ENCODE measurements around the gene BRAF. TPM values are rescaled to one million over a fixed set of nuclear protein-coding genes. Genes with fewer than 3 reads are reported as not detected.
"Not testable (repeated sequence)": the region's sequence is repeated elsewhere in the genome, so short reads cannot be mapped to it uniquely, and the experiment has no call there.

BRAF gene
- total RNA-seq, 4 donors from 2014 or later = 43.5 to 56.5 (median 49.5) TPM

DNA sequence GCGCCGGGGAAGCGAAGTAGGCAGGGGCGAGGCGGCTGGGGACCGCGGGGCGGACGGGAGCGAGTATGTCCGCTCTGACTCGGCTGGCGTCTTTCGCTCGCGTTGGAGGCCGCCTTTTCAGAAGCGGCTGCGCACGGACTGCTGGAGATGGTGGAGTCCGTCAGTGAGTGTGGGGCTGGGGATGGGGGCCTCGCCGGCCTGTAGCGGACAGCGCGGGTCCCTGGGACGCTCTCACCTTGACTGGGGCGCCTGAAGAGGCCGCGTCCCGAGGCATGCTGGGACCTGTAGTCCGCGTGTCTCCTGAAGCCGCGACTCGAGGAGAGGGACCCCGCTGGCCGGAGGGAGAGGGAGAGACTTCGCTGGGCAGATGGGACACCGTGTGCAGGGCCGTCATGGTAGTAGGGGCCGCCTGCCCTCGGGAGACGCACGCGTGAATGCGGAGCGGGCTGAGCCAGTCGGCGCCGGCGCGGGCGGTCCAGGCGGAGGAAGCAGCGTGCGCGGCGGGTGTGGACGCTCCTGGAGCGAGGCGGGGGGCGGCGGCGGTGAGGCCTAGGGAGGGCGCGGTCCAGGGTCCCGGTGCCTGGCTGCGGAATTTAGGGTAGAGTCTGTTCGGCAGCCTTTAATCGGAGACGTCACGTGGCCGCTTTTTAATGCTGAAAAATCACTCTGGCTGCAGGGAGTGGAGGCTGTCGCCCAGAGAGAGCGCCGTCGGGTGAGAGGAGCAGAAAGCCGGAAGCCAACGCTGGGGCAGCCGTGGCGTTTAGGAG lies 227.9 kb downstream of the BRAF start, which contains the start of gene NDUFB2:
NDUFB2 (plus strand) TSS at position 29 of the 767 bp plus-strand sequence; CDS start at position 66, 37 bp downstream.
- 0 to 1% methylated on average over 57 to 59 of the region's 82 CpGs for WGBS, 2 donors
- H3K27me3 ChIP-seq = no peaks in the 10 kb centered on the region
- peak within 1 kb of the TSS; percentile 80 to 94 (median 93) for H3K27ac ChIP-seq
- peak; percentile 40 to 47 for DNase-seq (ENCODE audit: low spot score in 2 of 2)
- peak within 1 kb of the TSS; percentile 56 to 78 (median 71) for H3K4me3 ChIP-seq
- peaks cover 0 to 17% (median 0%) of the 10 kb centered on the region in 3 donors for H3K36me3 ChIP-seq
- H3K4me1 ChIP-seq = peaks cover 0 to 23% (median 10%) of the 10 kb centered on the region in 4 donors
- peak; percentile 40 to 92 for TF ChIP-seq EP300 (IDR thresholded peaks at IDR 0.05)
- peak; percentile 61 to 84 for TF ChIP-seq POLR2A (IDR thresholded peaks at IDR 0.05)
- TF ChIP-seq, protein P1, sequence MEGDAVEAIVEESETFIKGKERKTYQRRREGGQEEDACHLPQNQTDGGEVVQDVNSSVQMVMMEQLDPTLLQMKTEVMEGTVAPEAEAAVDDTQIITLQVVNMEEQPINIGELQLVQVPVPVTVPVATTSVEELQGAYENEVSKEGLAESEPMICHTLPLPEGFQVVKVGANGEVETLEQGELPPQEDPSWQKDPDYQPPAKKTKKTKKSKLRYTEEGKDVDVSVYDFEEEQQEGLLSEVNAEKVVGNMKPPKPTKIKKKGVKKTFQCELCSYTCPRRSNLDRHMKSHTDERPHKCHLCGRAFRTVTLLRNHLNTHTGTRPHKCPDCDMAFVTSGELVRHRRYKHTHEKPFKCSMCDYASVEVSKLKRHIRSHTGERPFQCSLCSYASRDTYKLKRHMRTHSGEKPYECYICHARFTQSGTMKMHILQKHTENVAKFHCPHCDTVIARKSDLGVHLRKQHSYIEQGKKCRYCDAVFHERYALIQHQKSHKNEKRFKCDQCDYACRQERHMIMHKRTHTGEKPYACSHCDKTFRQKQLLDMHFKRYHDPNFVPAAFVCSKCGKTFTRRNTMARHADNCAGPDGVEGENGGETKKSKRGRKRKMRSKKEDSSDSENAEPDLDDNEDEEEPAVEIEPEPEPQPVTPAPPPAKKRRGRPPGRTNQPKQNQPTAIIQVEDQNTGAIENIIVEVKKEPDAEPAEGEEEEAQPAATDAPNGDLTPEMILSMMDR (IDR thresholded peaks at IDR 0.05) = peak in 1 of 5 experiments; percentile 37
- H3K9me3 ChIP-seq = no peaks in the 10 kb centered on the region

DNA sequence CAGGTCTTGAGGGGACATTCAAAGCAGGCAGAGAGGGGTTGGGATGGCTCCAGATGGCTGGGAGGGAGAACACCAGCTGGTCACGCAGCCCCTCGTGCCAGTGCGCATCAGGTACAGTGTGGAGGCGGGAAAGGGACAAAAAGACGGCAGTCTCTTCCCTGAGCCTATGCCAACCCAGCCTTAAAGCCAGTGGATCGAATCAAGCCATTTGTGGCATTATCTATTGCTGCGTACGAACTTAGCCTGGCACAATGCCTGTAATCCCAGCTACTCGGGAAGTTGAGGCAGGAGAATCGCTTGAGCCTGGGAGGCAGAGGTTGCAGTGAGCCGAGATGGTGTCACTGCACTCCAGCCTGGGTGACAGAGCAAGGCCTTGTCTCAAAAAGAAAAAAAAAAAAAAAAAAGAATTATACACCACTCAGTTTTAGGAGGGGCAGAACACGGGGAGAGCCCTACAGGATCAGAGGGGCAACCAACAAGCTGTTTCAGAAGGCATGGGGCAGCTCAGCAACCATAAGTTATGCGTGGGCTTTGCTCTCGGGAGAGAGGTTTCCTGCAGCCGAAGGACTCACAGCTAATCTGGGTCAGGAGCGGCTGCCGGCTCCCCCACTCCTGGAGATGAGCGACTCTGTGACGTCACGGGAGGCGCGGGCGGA lies 228.6 kb downstream of the BRAF start:
- peaks cover 0 to 23% (median 10%) of the 10 kb centered on the region in 4 donors for H3K4me1 ChIP-seq
- H3K4me3 ChIP-seq = peak overlapping the region; percentile 56 to 78 (median 71)
- peak overlapping the region; percentile 80 to 94 (median 93) for H3K27ac ChIP-seq
- no peaks in the 10 kb centered on the region for H3K27me3 ChIP-seq
- peaks cover 0 to 24% (median 0%) of the 10 kb centered on the region in 3 donors for H3K36me3 ChIP-seq
- DNase-seq (ENCODE audit: low spot score in 2 of 2) = peak; percentile 89 to 90
- 21 to 22% methylated on average over 23 of the region's 23 CpGs for WGBS, 2 donors
- H3K9me3 ChIP-seq = no peaks in the 10 kb centered on the region
- TF ChIP-seq POLR2A (IDR thresholded peaks at IDR 0.05) (no peak), EP300 (IDR thresholded peaks at IDR 0.05) (no peak)
- TF ChIP-seq, protein P1 (IDR thresholded peaks at IDR 0.05) = no peak

DNA sequence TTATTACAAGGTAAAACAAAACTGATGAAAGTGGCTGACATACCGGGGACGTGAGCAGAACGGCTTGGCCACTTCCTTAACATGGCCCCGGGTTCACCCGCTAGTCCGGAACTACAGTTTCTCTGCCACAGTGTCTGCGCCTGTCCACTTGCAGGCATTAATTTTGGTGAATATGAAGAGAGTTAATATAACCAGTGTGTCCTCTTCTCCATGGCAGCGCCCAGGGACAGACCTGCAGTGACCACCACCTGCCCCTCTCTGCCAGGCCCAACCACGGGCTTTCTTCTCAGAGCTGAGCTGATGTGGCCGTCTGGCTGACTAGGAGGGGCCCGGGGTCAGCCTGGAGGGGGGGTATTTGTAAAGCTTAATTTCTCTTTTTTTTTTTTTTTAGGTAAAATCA lies 229.3 kb downstream of the BRAF start:
- DNase-seq (ENCODE audit: low spot score in 2 of 2) = no peak
- 90 to 95% methylated on average over 11 of the region's 11 CpGs for WGBS, 2 donors
- peak overlapping the region in 2 of 4 donors; percentile 93 to 94 for H3K27ac ChIP-seq

DNA sequence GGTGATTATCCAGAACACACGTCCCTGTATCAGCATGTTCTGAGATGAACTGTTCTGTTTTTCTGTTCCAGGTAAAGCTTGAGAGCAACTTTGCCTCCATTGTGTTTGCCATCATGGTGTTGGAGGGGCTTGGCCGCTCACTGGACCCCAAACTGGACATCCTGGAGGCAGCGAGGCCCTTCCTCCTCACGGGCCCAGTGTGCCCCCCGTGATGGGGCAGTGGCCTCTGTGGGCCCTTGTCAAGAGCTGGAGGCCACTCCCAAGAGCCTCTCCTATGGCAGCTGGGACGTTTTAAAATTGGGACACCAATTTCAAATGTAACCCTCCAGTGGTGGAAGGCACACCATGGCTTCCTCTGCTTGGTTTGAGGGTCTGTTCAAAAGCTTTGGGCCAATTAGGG lies 230.1 kb downstream of the BRAF start:
- H3K27ac ChIP-seq = no peak overlapping the region
- peaks cover 0 to 23% (median 10%) of the 10 kb centered on the region in 4 donors for H3K4me1 ChIP-seq
- H3K4me3 ChIP-seq = no peak overlapping the region
- TF ChIP-seq POLR2A (IDR thresholded peaks at IDR 0.05) = no peak
- TF ChIP-seq, protein P1 (IDR thresholded peaks at IDR 0.05) = no peak
- TF ChIP-seq EP300 (IDR thresholded peaks at IDR 0.05) = no peak
- peaks cover 0 to 40% (median 0%) of the 10 kb centered on the region in 3 donors for H3K36me3 ChIP-seq
- DNase-seq (ENCODE audit: low spot score in 2 of 2) = no peak
- H3K9me3 ChIP-seq = no peaks in the 10 kb centered on the region
- 84 to 88% methylated on average over 6 of the region's 6 CpGs for WGBS, 2 donors
- no peaks in the 10 kb centered on the region for H3K27me3 ChIP-seq

More for the DNA sequence above, 229.3 kb downstream of the BRAF start:
- Histone ChIP-seq H3K4me1 (peaks cover 0 to 23% (median 10%) of the 10 kb centered on the region in 4 donors), H3K36me3 (peaks cover 0 to 32% (median 0%) of the 10 kb centered on the region in 3 donors), H3K4me3 (no peak overlapping the region), H3K9me3 (no peaks in the 10 kb centered on the region), H3K27me3 (no peaks in the 10 kb centered on the region)
- TF ChIP-seq POLR2A (IDR thresholded peaks at IDR 0.05) = no peak
- TF ChIP-seq, protein P1 (IDR thresholded peaks at IDR 0.05) = no peak
- TF ChIP-seq EP300 (IDR thresholded peaks at IDR 0.05) = no peak

DNA sequence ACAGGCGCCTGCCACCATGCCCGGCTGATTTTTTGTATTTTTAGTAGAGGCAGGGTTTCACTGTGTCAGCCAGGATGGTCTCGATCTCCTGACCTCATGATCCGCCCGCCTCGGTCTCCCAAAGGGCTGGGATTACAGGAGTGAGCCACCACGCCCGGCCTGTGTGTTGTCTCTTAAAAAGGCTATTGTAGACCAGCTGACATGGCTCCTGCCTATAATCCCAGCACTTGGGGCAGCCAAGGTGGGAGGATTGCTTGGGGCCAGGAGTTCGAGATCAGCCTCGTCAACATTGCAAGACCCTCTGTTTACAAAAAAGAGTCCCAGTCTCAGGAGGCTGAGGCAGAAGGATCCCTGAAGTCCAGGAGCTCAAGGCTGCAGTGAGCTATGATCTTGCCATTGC lies 230.9 kb downstream of the BRAF start:
- not testable (repeated sequence) for DNase-seq (ENCODE audit: low spot score in 2 of 2); H3K9me3 ChIP-seq; H3K27ac ChIP-seq; H3K4me3 ChIP-seq; H3K27me3 ChIP-seq
- Histone ChIP-seq H3K36me3 (peaks cover 0 to 47% (median 0%) of the 10 kb centered on the region in 3 donors), H3K4me1 (peaks cover 0 to 21% (median 10%) of the 10 kb centered on the region in 4 donors)
- 90 to 97% methylated on average over 10 of the region's 10 CpGs for WGBS, 2 donors

Data from tibial nerve (tissue), 4 donors.